Esophagus squamous epithelium (tissue), 4 donors: ENCODE measurements around the gene COL27A1.

Experiments used
- CTCF ChIP-seq, 6 experiments: fragments of 450-650 bp in 4 of 6; fragments of 200-600 bp in 2 of 6; sonication (generic) in 2 of 6; IDR thresholded peaks; one replicate each; pipeline ENCODE4 v1.5.1; 2016 to 2019; ENCODE audit warnings: antibody characterized with exemption in 6 of 6, mild to moderate bottlenecking in 4 of 6, moderate library complexity in 4 of 6
- POLR2A ChIP-seq, 4 donors: fragments of 450-650 bp; IDR thresholded peaks; one replicate each; pipeline ENCODE4 v1.6.1; 2017; ENCODE audit warnings: antibody characterized with exemption in 4 of 4, mild to moderate bottlenecking in 4 of 4, moderate library complexity in 3 of 4

DNA sequence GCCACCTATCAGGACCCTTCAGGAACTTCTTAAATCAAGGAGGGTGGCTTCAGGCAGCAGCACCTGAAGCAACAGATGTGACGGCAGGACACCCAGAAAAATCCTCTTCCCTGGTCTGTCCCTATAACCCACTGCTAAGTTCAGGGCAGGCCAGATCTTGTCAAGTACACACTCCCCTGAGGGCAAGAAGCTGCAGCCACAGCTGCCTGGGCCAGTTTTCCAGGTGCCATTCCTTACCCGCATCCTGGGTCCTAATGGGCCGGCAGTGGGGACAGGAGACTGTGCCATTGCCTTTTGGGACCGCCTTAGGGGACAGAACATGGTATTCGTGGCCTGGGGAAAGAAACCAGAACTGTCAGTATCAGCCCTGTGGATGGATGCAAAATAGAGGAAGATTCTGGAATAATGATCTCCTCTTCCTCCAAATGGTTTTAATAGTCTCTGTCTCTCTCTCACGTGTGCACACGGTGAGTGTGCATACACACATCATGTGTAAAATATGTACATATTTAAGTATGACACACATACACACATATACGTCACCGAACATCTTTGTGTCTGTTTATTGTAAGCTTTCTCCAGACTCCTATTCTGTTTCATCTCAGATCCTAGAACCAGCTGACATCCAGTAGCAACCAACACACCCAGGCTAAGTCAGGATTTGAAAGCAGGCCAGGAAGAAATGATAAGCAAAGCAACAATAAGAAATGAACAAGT lies 188.3 kb downstream of the COL27A1 start:
- no peak for TF ChIP-seq CTCF (IDR thresholded peaks at IDR 0.05)
- TF ChIP-seq POLR2A (IDR thresholded peaks at IDR 0.05) = no peak
